ENCODE measurements around the gene VTCN1. TPM values are rescaled to one million over a fixed set of nuclear protein-coding genes. Genes with fewer than 3 reads are reported as not detected.

Gene VTCN1
- total RNA-seq, 1 experiment from 2014 or later: 0.52 TPM

- Mint-ChIP-seq H3K4me3 (ENCODE audit: unreplicated experiment) (peak overlapping the region; percentile 23), H3K27me3 (ENCODE audit: insufficient read depth, unreplicated experiment) (no peaks in the 10 kb centered on the region), H3K4me1 (ENCODE audit: low read depth, unreplicated experiment) (peaks cover 11% of the 10 kb centered on the region), H3K36me3 (ENCODE audit: insufficient read depth, unreplicated experiment) (no peaks in the 10 kb centered on the region), H3K9me3 (ENCODE audit: unreplicated experiment) (no peaks in the 10 kb centered on the region), H3K27ac (ENCODE audit: unreplicated experiment) (no peak overlapping the region)
- H3K36me3 ChIP-seq (ENCODE audit: control insufficient read depth, insufficient read depth, low read length): no peaks in the 10 kb centered on the region
- H3K4me3 ChIP-seq (ENCODE audit: low read depth, low read length): no peak overlapping the region
- TF ChIP-seq CTCF (IDR thresholded peaks at IDR 0.05; ENCODE audit: insufficient read depth in 1 of 2, low read depth in 1 of 2, low read length in 1 of 2, severe bottlenecking in 1 of 2, unreplicated experiment in 1 of 2): no peak
- intact Hi-C loops (cut with micrococcal nuclease; ENCODE audit: unreplicated experiment): no loop called here
- no TSS peak for BruUV-seq (replicated peaks)
- H3K4me1 ChIP-seq: peaks cover 8% of the 10 kb centered on the region; the same call in 1 of the 2 replicates
- no peak for DNase-seq
- ChIA-PET CTCF (no interaction called here), POLR2A (no interaction called here)
- no peaks in the 10 kb centered on the region for H3K27me3 ChIP-seq (replicated peaks; ENCODE audit: control insufficient read depth, insufficient read depth, low read length)
- H3K9me3 ChIP-seq: no peaks in the 10 kb centered on the region
Measured at GRCh38 chr1:117210386-117210785, 341 bp downstream of the VTCN1 start.

GRCh38 chr1:117209094-117209493, 1.6 kb downstream of the VTCN1 start:
- H3K27me3 ChIP-seq (replicated peaks; ENCODE audit: control insufficient read depth, insufficient read depth, low read length): no peaks in the 10 kb centered on the region
- H3K4me1 ChIP-seq: peaks cover 8% of the 10 kb centered on the region; the same call in 1 of the 2 replicates
- DNase-seq: peak in 1 of 2 experiments; percentile 1
- no peak overlapping the region for H3K4me3 ChIP-seq (ENCODE audit: low read depth, low read length)
- no peaks in the 10 kb centered on the region for H3K36me3 Mint-ChIP-seq (ENCODE audit: insufficient read depth, unreplicated experiment)
- intact Hi-C loops (cut with micrococcal nuclease; ENCODE audit: unreplicated experiment): no loop called here
- H3K27ac Mint-ChIP-seq (ENCODE audit: unreplicated experiment): peak overlapping the region; percentile 69
- H3K4me1 Mint-ChIP-seq (ENCODE audit: low read depth, unreplicated experiment): peaks cover 11% of the 10 kb centered on the region
- CTCF ChIA-PET: no interaction called here
- no peaks in the 10 kb centered on the region for H3K9me3 Mint-ChIP-seq (ENCODE audit: unreplicated experiment)
- H3K9me3 ChIP-seq: no peaks in the 10 kb centered on the region
- peak overlapping the region; percentile 31 for H3K4me3 Mint-ChIP-seq (ENCODE audit: unreplicated experiment)
- no peak for TF ChIP-seq CTCF (IDR thresholded peaks at IDR 0.05; ENCODE audit: insufficient read depth in 1 of 2, low read depth in 1 of 2, low read length in 1 of 2, severe bottlenecking in 1 of 2, unreplicated experiment in 1 of 2)
- H3K36me3 ChIP-seq (ENCODE audit: control insufficient read depth, insufficient read depth, low read length): no peaks in the 10 kb centered on the region
- POLR2A ChIA-PET: no interaction called here
- H3K27me3 Mint-ChIP-seq (ENCODE audit: insufficient read depth, unreplicated experiment): no peaks in the 10 kb centered on the region
- BruUV-seq (replicated peaks): no TSS peak

- peaks cover 11% of the 10 kb centered on the region for H3K4me1 Mint-ChIP-seq (ENCODE audit: low read depth, unreplicated experiment)
Measured at GRCh38 chr1:117208580-117208979, 2.1 kb downstream of the VTCN1 start.

More at GRCh38 chr1:117208580-117208979, 2.1 kb downstream of the VTCN1 start:
- Histone ChIP-seq H3K9me3 (no peaks in the 10 kb centered on the region), H3K27me3 (replicated peaks; ENCODE audit: control insufficient read depth, insufficient read depth, low read length) (no peaks in the 10 kb centered on the region), H3K36me3 (ENCODE audit: control insufficient read depth, insufficient read depth, low read length) (no peaks in the 10 kb centered on the region), H3K4me3 (ENCODE audit: low read depth, low read length) (no peak overlapping the region), H3K4me1 (peaks cover 8% of the 10 kb centered on the region; the same call in 1 of the 2 replicates)
- Mint-ChIP-seq H3K27ac (ENCODE audit: unreplicated experiment) (no peak overlapping the region), H3K9me3 (ENCODE audit: unreplicated experiment) (no peaks in the 10 kb centered on the region), H3K36me3 (ENCODE audit: insufficient read depth, unreplicated experiment) (no peaks in the 10 kb centered on the region), H3K4me3 (ENCODE audit: unreplicated experiment) (no peak overlapping the region), H3K27me3 (ENCODE audit: insufficient read depth, unreplicated experiment) (no peaks in the 10 kb centered on the region)
- ChIA-PET POLR2A (no interaction called here), CTCF (no interaction called here)
- no peak for TF ChIP-seq CTCF (IDR thresholded peaks at IDR 0.05; ENCODE audit: insufficient read depth in 1 of 2, low read depth in 1 of 2, low read length in 1 of 2, severe bottlenecking in 1 of 2, unreplicated experiment in 1 of 2)
- BruUV-seq (replicated peaks): no TSS peak
- intact Hi-C loops (cut with micrococcal nuclease; ENCODE audit: unreplicated experiment): no loop called here
- no peak for DNase-seq
